8988T (cell line): ENCODE data around the gene CACNA2D2.

ENCODE experiments used
- DNase-seq: peaks from one replicate; pipeline ENCODE4 v3.0.0; 2011

Gene CACNA2D2

DNA sequence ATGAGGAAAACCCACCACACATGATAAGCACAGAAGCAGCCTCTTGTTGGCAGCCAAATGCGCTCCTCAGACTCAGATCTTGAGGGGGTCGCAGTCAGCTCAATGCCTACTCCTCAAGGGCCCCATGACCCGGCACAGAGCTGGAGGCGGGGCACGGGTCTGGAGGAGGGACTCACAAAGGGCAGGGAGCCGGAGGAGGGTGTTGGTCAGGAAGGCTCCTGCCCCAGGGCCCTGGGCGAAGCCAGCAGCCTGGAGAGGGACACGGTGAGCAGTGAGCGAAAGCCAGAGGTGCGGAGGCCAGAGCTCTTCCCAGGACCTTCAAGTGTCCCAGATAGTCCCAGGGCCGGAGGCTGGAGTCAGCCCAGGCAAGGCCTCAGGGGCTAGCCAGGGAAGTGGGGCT lies 9.8 kb downstream of the CACNA2D2 start:
- no peak for DNase-seq

DNA sequence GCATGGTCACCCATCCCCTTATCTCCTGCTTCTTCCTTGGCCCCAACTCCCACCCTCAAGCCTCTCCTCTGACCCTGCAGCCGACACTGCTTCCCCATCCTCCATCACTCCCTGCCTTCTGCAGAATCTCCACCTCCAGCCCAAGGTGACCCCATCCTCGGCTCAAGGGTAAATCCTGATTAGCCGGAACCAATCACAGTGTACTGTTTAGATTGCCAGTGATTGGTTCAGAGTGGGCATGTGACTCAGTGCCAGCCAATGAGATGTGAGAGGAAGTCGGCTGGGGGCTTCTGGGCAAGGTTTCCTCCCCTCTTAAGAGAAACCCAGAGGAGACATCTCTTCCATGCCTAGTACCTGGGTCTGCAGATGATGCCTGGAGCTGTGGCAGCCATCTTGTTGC lies 10.3 kb downstream of the CACNA2D2 start:
- DNase-seq, result no peak

DNA sequence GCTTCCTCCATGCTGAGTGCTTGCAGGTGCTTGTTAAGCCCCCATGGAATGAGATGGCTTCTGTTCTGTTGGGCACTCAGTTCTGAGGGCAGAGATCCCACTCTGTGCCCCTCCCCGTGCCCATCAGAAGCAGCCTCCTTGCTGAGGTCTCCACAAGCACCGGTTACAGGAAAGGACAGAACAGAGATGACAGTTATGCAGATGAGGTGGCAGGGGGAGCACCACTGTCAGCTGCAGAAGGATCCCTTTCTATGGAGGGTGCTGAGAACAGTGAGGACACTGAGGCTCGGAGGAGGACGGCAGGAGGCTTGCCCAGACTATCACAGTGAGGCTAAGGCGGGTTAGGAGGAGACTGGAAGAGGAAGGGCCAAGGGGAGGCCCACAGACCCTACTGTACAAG lies 12.4 kb downstream of the CACNA2D2 start:
- no peak for DNase-seq

DNA sequence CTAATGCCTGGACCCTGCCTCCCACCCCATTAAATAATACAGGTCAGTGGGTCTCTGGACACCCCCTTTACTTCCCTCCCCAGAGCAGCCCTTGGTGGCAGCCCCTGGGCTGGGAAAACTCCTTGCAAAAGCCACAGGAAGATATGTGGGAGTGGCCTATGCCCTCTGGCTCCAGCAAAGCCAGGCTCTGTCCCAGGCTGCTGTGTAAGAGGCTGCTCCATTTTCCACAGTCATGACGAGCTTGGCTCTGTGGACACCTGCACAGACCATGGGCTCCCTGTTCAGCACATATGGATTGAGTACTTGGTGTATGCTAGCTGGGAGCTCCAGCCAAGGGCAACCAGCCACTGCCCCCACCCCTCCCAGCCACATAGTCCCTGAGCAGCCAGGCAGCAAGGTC lies 13.0 kb downstream of the CACNA2D2 start:
- DNase-seq, result no peak

DNA sequence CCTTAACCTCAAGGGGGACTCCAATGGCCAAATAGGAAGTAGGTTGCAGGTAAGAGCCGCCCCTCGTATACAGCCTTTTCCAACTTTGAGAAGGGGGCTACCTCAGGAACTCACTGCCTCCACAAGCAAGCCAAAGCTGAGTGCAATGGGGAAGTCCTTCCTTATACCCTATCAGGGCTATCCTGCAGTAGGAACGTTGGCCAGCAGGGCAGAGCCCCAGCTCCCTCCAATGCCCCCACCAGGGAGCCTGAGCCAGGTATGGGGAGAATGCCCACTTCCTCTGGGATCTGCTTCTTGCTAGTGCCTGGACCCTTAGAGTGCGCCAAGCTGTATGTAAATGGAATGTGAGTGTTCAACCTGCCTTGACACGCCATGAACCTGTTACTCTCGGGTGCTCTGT lies 16.3 kb downstream of the CACNA2D2 start:
- DNase-seq, result peak; percentile 66

DNA sequence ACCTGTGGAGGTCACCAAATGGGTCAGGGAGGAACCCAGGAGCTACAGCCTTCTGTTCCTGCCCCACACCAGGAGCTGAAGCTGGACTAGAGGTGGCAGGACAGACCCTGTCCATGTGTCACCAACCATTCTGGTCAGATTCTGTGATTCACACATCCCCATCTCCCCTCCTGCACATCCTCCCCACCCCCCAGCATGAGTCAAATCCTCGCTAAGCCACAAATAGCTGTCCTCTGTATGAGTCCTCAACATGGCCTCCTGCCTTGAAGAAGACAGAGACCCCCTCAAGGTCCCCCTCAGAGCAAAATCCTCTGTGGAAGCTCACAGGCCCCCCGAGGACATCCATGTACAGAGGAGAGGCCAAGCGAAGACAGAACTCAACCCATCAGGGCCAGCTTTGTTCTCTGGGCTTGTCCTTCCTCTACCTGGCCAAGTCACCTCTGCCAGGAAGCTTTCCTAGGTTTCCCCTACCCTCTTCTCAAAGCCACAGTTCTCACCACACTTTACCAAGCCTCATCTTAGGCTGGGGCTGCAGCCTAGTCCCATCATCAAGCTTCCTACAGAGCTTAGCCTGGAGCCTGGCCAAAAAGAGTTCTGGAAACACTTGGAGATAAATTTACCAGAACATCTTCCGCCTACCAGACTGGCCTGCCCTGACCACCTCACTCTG lies 17.1 kb downstream of the CACNA2D2 start:
- DNase-seq, result no peak

DNA sequence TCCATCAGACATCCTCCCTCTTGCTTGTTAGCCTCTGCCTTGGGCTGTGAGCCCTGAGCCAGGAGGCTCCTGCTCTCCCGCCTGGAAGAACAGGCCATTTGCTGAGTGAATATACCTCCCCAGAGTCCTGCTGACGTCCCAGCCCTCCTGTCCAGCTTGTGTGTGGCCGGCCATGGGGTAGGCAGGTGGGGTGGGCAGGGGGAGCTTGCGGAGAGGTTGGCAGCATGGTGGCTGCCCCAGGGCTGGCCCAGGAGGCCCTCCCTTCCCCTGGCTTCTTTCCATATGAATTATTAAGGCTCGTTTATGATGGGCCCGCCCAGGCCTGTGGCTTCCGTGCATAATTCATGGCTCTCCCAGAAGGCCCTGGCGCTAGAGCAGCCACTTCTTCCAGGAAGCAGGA lies 18.7 kb downstream of the CACNA2D2 start:
- no peak for DNase-seq

DNA sequence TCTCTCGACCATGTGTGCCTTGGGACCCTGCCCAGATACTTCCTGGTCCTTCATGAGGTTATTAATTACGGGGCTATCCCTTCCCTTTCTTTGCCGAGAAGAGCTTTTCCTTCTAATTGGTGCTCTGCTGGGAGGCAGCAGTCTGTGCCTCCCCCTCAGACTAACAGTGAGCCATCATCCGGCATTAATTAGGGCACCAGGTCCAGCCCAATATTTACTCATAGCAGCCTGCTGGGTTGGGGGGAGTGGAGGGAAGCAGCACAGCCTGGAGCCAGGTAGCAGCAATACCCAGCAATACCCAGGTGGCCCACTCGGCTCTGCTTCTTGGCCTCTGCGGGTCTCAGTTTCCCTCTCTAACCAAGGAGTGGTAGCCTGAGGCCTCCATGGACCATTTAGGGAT lies 20.1 kb downstream of the CACNA2D2 start:
- DNase-seq, result no peak

DNA sequence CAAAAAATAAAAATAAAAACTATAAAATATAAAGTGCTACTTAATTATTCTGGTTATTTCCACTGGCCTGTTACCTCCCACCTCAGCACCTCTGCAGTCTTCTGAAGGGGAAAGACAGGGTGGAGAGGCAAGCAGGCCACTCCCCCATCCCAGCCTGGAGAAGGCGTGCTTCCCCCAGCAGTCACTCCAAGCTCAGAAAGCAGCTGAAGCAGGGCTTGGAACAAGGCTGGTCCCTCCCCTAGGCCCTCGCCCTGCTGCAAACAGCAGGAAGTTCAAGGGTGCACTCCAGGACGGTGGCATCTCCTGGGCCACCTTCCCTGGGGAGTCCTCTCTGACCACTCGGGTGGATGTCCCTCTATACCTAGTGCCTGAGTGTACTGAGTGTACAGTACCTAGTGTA lies 21.4 kb downstream of the CACNA2D2 start:
- DNase-seq, result no peak

DNA sequence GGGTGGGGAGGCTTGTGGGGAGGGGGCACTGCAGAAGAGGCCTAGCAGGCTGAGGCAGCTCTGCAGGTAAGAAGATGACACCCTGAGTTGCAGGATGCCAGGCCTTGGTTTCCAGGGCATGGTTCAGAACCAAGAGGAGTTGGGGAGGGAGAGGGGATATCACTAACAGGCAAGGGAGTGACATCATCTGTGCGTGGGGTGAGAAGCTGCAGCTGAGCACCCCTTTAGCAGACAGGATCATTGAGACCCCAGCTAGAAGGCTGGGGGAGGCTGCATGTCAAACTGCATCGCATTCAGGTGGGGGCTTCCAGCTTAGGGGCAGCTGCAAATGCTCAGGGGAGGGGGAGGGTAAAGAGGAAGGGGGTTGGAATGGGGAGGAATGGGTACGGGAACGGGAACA lies 23.0 kb downstream of the CACNA2D2 start:
- no peak for DNase-seq

DNA sequence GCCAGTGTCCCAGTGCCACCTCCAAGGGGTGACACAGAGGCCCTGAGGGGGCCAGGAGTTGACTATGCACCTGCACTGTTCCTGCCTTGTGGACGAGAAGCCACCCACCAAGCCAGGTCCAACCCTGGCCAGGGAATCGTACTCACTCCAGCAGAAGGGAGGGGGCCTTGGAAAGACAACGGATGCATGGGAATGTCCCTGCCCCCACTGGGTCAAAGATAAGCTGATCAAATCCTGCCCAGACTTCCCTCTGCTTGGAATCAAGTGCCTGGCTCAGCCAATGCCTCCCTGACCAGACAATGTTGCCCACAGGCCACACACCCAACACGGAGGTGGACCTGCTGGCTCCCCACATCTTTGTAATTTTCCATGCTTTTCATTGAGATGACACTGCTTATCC lies 23.9 kb downstream of the CACNA2D2 start:
- no peak for DNase-seq

DNA sequence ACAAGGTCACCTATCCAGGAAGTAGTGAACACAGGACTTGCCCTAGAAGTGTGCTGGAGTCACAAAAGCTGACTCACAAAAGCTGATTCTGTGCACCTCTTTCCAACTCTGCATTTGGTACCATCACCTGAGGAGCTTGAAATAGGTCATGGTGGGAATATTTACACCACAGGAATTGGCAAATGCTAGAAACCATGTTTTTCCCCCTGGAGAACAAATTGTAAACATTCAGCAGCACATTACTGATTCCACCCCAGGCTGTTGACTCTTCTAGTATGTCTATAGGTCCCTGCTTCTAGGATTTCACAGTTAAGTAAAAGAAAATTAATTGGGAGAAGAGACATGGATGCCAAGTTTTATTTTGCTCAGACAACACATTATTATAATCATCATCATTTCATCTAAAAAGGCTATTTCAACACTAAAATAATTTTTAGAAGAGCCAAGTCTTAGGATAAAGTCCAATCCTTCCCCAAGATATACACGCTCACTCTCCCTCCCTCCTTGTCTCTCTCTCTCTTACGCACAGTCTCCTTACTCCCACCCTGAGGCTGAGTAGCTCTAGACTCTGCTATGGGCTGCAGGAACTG lies 24.7 kb downstream of the CACNA2D2 start:
- DNase-seq, result no peak

DNA sequence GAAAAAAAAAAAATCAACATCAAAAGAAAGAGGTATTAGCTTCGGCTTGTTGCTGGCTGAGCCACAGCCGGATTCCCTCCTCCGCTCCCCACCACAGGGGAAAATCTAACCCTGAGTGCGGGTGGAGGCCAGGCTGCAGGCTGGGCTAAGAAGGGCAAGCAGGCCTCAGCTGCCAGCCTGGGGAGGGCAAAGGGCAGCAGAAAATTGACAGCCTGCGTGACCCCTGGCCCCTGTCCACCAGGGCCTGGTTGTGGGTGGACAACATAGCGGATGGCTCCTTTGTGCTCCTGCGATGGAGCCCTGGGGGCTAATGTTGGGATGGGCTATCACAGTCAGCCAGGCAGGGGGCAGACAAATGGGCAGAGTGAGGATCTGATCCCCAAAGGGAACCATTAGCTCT lies 25.4 kb downstream of the CACNA2D2 start:
- no peak for DNase-seq

DNA sequence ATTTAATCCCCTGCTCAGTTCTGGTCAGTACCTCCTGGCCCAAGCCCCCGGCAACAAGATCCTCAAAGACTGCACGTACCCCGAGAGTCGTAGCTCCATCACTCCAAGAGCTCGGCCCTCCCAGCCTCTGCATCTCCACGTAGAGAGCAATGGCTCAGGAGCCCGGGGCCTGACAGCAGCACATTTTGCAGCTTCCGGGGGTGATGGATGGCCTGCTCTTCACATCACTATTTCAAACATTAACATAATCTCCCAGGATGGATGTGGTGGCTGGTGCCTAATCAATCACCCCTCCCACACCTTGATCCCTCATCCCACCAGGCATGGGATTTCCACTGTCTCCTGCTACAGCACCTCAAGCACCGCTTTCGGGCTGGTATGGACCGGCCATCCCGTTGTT lies 28.1 kb downstream of the CACNA2D2 start:
- no peak for DNase-seq

DNA sequence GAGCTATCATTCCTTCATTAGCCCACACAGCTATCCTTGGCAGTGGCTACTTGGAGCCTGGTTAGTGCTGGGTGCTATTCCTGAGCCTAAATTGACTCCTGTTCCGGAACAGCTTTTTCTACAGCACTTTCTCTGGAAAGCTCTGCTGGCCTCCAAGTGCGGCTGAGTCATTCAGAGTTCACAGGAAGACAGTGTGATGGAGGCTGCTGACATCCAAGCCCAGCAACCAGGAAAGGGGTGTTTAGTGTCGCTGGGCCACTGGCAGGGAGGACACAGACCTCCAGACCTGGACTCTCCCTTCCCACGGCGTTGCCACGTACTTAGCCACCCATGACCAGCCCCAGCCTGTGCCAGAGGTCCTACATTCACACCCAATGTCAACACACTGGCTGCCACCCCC lies 28.7 kb downstream of the CACNA2D2 start:
- no peak for DNase-seq

DNA sequence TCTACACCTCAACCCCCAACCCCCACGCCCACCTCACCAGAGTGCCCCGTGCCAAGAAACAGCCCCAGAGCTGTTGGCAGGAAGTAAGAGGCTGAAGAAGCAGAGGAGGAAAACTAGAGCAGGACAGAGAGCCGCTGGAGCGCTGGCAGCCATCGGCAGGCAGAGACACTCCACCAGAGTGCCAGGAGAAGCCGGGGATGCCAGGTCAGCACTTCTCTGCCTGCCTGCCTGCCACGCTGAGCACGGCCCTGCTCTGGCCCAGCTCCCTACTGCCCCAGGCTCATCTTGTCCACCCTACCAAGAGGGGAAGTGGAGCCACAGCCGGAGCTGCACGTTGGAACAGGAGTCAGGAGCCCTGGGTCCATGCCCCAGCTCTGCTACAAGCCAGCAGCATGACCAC lies 29.7 kb downstream of the CACNA2D2 start:
- DNase-seq, result no peak

DNA sequence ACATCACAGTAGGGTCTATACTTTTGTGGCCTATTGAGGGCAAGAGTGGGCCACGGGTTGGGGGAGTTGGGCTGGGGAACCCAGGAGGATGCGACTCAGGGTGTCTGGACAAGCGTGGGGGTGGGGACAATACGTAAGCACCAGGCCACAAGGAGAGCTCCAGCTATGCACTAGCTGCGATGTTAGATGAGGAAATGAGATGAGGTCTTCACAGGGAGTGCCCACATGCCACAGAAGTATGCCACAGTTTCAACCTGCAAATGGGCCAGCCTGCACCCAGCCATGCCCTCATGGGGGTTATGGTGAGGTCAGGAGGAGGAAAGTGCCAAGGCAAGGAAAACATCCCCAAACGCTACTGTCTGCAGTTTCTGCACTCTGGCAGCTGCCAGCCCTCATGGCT lies 30.5 kb downstream of the CACNA2D2 start:
- no peak for DNase-seq

DNA sequence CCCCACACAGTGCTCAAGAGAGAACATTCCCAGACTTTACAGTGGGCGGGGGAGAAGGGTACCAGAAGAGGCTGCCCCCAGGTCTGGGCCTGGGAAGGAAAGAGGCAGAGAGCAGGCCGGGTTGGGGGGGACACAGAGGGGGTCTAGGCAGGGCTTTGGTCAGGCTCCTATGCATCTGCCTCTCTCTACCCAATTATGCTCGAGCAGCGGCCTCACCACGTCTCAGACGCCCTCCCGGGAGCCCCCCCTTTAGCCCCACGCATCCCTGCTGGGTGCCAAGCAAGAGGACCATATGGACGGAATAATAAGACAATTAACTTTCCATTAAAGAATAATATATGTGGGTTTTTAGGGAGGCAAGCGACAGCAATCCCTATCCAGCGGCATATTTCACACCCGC lies 32.8 kb downstream of the CACNA2D2 start:
- no peak for DNase-seq

DNA sequence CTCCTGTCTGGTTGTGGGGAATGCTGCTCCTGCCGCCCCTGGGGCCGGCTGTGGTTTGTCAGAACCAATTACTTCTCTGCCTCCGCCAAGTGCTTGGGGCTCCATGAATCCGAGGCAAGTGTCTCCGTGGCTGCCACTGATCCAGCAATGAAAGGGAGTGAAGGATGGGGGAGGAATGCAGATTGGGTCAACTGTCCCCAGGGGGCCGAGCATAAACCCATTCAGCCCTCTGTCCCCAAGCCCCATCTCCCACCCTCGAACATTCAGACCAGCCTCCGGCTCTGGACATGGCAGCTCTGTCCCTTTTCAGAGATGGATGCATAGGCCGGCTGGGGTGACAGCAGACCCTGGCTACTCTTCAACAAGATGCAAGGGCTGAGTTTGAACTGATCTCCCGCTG lies 35.5 kb downstream of the CACNA2D2 start:
- no peak for DNase-seq

DNA sequence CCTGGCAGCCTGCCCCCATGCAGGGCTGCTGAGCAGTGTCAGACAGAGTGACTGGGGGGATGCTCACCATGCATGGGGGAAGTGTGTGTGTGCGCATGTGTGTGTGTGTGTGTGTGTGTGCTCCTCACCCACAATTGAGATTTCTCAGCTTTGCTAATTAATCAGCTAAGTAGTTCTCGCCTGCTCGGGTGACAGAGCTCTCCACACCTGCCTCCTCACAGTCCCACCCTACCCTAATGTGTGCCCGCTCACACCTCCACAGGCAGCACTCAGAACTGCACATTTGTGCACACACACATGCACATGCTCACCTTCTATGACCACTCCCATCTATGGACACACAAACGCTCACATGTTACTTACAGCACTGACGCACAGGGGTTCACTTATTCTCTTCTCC lies 37.3 kb downstream of the CACNA2D2 start:
- no peak for DNase-seq

DNA sequence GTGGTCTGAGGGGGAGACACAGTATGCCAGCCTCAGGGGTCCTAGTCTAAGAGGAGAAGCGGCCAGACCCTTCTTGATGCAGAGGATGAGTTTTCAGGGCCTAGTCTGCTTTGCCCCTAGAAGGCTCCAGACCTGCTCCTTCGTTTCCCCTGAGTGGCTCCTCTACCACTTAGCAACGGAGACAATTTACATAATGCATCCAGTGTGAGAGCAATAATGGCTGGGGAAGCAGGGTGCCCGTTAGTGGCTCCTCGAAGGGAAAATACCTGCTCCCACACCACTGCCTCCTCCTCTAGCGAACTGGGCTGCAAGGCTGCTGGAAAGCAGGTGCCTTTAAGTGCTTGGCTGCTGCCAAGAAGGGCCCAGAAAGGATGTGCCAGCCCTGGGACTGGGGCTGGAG lies 38.9 kb downstream of the CACNA2D2 start:
- DNase-seq, result no peak

DNA sequence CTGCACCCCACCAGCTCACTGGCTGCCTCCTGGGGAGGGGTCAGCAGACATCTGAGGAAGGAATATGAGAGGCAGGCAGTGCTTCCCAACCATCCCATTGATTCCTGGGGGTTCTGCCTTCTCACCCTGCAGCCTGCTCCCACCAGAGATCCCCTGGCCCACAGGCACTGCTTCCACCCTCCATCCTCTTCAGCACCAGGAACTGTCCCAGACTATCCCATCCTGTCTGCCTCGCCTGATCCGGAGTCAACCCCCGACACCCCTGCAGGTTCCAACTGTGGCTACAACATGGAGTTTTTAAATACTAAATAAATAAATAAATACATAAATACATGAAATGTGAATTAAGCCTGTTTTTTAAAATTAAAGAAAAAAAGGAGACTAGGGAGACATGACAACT lies 43.6 kb downstream of the CACNA2D2 start:
- no peak for DNase-seq

DNA sequence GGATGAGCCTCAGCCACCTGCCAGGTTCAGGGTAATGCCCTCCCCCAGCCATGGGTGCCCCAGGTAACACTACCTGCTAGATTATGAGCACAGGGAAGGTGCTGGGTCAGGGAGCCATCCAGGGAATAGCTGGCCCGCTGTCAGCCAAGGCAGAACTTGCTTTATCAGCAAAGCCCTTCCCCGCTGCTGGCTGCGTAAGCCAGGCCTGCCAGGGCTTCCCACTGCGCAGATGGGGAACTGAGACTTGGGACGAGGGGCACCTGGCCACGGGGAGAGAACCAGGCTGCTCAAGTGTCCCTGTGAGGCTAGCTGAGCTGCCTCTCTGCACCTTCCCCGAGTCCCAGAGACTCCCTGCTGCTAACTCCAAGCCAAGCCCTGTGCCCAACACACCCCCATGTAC lies 45.4 kb downstream of the CACNA2D2 start:
- no peak for DNase-seq

DNA sequence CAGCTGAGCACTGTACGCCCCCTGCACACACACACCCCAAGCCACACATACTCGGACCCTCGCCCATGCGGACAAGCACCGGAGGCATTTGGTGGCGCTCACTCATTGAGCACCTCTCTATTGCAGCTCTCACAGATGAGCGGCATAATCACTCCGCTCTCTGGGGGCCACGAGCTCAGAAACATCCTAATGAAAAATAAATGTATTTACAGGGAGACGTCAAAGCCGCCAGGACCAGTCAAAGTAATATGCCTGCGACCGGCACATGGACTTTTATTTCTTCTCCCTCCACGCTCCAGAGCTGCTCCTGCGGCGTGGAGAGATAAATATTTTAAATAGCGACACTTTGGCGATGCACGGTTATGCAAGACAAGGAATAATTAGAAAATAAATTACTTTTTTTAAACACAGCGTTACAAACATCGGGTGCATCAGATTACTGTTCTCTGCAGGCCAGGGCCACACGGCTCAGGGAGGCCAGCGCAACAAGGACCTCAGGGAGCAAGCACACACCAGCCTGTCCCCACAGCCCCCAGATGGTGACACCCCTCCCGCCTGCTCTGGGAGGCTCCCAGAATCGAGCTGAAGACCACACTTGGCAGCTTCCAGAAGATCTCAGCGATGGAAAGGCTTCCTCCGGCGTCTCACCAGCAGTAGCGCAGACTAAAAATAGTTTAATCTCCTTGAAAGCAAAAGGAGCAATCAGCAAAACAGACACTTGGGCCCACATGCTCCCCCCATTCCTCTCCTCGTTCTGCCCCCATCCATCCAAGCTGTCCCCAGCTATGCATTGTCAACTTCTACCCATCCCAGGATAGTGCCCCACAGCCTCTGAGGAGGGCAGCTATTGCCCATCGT lies 48.0 kb downstream of the CACNA2D2 start:
- DNase-seq, result no peak
